ENCODE data around the gene ABCC3. TPM values are rescaled to one million over a fixed set of nuclear protein-coding genes. Genes with fewer than 3 reads are reported as not detected.

Gene ABCC3
- total RNA-seq: 6.3 and 6.6 TPM in 2 replicates

- no peak for DNase-seq (ENCODE audit: low read depth)
- H3K4me3 ChIP-seq (ENCODE audit: low read depth, low read length): peak within 1 kb of the TSS; percentile 75
- TF ChIP-seq CTCF (conservative IDR thresholded peaks at IDR 0.05; ENCODE audit: low read depth, low read length): no peak
Observed at GRCh38 chr17:50634224-50634914, at the start of gene ABCC3. Gene ABCC3 (plus strand): TSS chr17:50634881. CDS start chr17:50634937, 56 bp downstream.

DNA sequence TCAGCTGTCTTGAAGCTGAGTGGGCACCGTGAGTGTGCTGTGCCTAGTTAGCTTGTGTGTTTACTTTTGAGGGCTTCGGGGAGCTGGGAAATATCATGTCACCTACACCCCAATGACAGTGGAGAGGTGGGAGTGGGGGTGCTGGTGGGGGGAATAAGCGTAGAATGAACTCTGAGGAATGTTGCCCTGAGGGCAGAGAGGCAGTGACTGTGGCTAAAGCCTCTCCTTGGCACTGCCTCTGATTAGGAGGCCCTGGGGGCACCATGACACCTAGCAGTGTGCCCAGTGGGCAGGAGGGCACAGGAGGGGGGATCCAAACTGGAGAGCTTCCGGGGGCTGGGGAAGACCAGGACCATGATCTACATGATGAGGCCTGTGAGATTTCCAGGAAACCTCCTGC lies 49.3 kb upstream of the ABCC3 start:
- no peak for DNase-seq (ENCODE audit: low read depth)
- no peak overlapping the region for H3K4me3 ChIP-seq (ENCODE audit: low read depth, low read length)
- no peak for TF ChIP-seq CTCF (conservative IDR thresholded peaks at IDR 0.05; ENCODE audit: low read depth, low read length)

DNA sequence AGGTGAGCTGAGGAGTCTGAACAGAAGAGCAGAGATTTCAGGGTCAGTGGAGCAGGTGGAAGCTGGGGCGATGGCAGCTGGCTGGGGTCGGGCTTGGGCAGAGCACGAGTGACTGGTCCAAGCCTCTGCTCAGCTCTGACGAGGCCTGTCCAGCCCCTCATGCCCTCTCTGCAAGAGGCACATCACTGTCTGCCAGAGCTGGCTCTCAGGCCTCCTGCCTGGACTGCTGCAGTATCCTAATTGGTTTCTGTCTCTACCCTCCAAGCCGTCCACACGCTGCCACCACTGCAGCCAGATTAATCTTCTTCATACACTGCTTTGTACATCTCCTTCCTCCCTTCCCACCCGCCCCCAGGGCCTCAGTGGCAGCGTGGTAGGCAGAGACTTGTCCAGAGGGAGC lies 48.8 kb upstream of the ABCC3 start:
- no peak for TF ChIP-seq CTCF (conservative IDR thresholded peaks at IDR 0.05; ENCODE audit: low read depth, low read length)
- DNase-seq (ENCODE audit: low read depth): no peak

GRCh38 chr17:50586421-50587247 lies 48.0 kb upstream of the ABCC3 start:
- H3K4me3 ChIP-seq (ENCODE audit: low read depth, low read length): no peak overlapping the region
- TF ChIP-seq CTCF (conservative IDR thresholded peaks at IDR 0.05; ENCODE audit: low read depth, low read length): no peak
- DNase-seq (ENCODE audit: low read depth): no peak

More for the DNA sequence above, 48.8 kb upstream of the ABCC3 start:
- no peak overlapping the region for H3K4me3 ChIP-seq (ENCODE audit: low read depth, low read length)

DNA sequence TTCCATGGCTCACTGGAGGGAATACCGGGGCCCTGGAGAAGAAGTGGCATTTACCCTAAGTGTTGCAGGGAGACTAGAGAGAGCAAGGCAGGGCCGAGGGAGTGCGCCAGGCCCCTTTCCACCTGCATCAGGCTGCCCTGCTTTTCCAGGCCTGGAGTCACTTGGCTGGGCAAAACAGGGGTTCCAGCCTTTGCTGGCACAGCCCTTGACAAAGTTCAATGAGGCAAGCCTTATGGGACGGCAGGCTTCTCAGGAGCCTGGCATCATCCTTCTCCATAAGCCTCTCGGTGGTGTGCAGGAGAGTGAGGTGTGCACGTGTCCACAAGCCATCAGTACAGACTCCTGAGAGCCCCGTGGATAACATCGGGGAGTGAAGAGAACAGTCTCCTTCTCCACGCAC lies 47.1 kb upstream of the ABCC3 start:
- H3K4me3 ChIP-seq (ENCODE audit: low read depth, low read length): no peak overlapping the region
- no peak for DNase-seq (ENCODE audit: low read depth)
- no peak for TF ChIP-seq CTCF (conservative IDR thresholded peaks at IDR 0.05; ENCODE audit: low read depth, low read length)

DNA sequence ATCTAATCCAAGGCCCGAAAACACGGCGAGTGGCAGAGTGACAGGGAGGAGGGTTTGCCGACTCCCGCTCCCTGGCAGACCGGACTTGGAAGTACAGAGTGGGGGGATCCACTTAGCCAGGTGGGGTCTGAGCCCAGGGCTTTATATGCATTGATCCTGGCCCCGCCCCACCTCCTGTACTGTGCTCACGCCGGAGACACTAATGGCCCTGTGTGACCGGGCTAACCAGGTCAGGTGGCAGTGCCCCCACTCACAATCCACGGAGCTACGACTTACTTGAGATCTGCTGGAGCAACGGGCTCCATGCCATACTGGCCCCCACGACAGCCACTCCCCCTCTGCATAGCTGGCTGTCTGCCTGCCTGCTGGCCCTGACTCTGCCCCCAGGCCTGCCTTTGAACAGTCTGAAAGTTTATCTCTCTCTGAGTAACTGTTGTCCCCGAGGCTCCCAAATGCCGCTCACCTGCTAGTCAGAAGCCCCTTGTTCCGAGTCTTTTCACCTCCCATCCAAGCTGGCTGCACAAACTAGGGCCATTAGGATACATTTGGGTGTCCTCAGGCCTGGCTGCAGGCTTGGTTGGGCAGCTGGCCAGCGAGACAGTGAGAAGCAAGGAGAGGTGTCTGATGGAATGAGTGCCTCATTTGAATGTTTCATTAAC lies 46.2 kb upstream of the ABCC3 start:
- no peak for DNase-seq (ENCODE audit: low read depth)
- no peak for TF ChIP-seq CTCF (conservative IDR thresholded peaks at IDR 0.05; ENCODE audit: low read depth, low read length)
- no peak overlapping the region for H3K4me3 ChIP-seq (ENCODE audit: low read depth, low read length)

Data from epithelial cell of proximal tubule (primary cell).